Measurements from ENCODE around the gene KIF14. TPM values are rescaled to one million over a fixed set of nuclear protein-coding genes. Genes with fewer than 3 reads are reported as not detected.

Gene KIF14
- total and polyA plus RNA-seq, 11 donors, result 0.04 to 2.0 (median 0.08) TPM; not detected in 2

DNA sequence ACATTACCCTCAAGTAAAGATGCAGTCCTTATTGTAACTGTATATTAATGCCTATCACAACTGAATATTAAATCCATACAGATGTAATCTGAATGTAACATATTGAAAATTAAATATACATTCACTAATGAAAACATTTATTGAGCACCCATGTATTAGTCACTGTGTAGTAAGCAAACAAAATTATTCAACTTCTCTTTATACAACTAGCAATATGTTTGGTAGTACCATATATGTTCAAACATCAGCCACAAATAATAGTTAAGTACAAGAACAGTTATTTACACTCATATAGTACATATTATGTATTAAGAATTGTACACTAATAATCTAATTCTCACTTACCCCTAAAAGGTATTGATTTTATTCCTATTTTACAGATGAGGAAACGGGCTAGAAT lies 17.9 kb downstream of the KIF14 start:
- intact Hi-C loops (cut with DNase I), result no loop called here
- Histone ChIP-seq H3K9me3 (no peaks in the 10 kb centered on the region), H3K36me3 (no peaks in the 10 kb centered on the region), H3K4me3 (no peak overlapping the region), H3K27ac (no peak overlapping the region), H3K4me1 (no peaks in the 10 kb centered on the region), H3K27me3 (no peaks in the 10 kb centered on the region)
- ATAC-seq (no peak), DNase-seq (no peak)
- 97 to 100% (median 97%) methylated on average over 1 of the region's 1 CpG for WGBS, 4 donors
- no peak for TF ChIP-seq POLR2A (IDR thresholded peaks at IDR 0.05)
- TF ChIP-seq, protein P1, sequence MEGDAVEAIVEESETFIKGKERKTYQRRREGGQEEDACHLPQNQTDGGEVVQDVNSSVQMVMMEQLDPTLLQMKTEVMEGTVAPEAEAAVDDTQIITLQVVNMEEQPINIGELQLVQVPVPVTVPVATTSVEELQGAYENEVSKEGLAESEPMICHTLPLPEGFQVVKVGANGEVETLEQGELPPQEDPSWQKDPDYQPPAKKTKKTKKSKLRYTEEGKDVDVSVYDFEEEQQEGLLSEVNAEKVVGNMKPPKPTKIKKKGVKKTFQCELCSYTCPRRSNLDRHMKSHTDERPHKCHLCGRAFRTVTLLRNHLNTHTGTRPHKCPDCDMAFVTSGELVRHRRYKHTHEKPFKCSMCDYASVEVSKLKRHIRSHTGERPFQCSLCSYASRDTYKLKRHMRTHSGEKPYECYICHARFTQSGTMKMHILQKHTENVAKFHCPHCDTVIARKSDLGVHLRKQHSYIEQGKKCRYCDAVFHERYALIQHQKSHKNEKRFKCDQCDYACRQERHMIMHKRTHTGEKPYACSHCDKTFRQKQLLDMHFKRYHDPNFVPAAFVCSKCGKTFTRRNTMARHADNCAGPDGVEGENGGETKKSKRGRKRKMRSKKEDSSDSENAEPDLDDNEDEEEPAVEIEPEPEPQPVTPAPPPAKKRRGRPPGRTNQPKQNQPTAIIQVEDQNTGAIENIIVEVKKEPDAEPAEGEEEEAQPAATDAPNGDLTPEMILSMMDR (IDR thresholded peaks at IDR 0.05), result no peak

DNA sequence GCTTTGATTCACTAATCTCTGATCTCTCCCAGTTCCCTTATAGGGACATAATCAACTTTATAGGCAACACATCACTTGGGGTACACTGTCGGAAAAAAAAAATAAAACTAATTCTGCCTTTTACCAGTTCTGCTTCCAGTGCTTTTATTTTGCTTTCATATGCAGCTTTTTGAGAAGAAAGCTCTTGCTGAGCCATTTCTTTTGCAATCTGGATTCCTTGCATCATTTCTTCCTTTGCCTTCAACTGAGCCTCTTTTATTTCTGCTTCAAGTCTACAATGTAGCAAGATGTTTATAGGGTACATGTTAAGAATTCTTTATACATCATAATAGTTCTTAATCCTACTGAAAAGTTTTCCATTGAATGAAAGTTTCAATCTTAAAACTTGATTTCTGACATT lies 30.6 kb downstream of the KIF14 start:
- Histone ChIP-seq H3K36me3 (no peaks in the 10 kb centered on the region), H3K9me3 (no peaks in the 10 kb centered on the region), H3K27ac (peak overlapping the region in 1 of 12 donors; percentile 69), H3K4me3 (no peak overlapping the region), H3K4me1 (peaks cover 0 to 14% (median 0%) of the 10 kb centered on the region in 12 donors), H3K27me3 (no peaks in the 10 kb centered on the region)
- WGBS, 4 donors, result 79 to 93% (median 92%) methylated on average over 1 of the region's 1 CpG
- ATAC-seq, result no peak
- no peak for TF ChIP-seq POLR2A (IDR thresholded peaks at IDR 0.05)
- TF ChIP-seq, protein P1 (IDR thresholded peaks at IDR 0.05), result no peak
- intact Hi-C loops (cut with DNase I), result no loop called here
- no peak for DNase-seq

DNA sequence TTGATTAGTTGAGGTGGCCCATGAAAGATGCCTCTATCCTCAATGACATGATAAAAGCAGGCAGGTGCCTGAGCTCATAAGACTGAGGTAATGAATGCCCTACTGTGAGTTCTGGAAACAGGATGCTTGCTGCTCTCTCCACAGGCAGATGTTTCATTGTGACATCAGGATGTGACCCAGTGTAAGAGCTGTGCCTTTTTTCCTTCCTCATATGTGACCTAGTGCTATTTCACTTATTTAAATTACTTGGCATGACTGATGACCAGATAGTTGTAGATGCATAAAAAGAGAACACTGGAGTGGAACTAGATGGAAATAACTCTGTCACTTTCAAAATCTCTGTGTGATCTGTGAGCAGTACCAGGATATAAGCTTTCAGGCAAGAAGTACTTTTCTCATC lies 31.9 kb downstream of the KIF14 start:
- ATAC-seq, result peak in 1 of 4 donors; percentile 64
- intact Hi-C loops (cut with DNase I), result no loop called here
- H3K36me3 ChIP-seq, result no peaks in the 10 kb centered on the region
- no peaks in the 10 kb centered on the region for H3K9me3 ChIP-seq
- no peak for DNase-seq
- H3K27me3 ChIP-seq, result no peaks in the 10 kb centered on the region
- TF ChIP-seq, protein P1 (IDR thresholded peaks at IDR 0.05), result no peak
- TF ChIP-seq POLR2A (IDR thresholded peaks at IDR 0.05), result no peak
- H3K4me1 ChIP-seq, result peaks cover 0 to 14% (median 0%) of the 10 kb centered on the region in 12 donors
- H3K27ac ChIP-seq, result peak overlapping the region in 1 of 12 donors; percentile 69
- no peak overlapping the region for H3K4me3 ChIP-seq

DNA sequence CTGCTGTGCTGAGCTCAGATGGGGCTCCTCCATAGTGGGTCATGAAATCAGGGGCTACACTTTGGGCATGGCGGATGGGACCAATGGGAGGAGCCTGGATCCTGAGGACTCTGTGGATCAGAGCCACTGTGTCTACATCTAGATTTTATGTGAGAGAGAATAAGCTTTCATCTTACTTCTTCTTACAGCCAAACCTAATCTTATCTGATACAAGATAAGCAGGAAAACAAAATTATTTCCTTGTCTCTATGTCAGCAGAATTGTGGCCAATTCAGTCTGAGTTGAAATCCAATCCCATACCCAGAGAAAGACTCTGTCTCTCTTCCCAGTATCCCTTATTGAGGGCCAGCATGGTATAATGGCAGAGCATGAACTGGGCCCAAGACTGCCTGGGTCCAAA lies 56.2 kb downstream of the KIF14 start:
- Histone ChIP-seq H3K27ac (no peak overlapping the region), H3K27me3 (no peaks in the 10 kb centered on the region), H3K4me3 (no peak overlapping the region), H3K9me3 (no peaks in the 10 kb centered on the region), H3K4me1 (no peaks in the 10 kb centered on the region), H3K36me3 (no peaks in the 10 kb centered on the region)
- DNase-seq (no peak), ATAC-seq (no peak)
- WGBS, 4 donors, result 95 to 100% (median 96%) methylated on average over 1 of the region's 1 CpG
- intact Hi-C loops (cut with DNase I), result no loop called here
- no peak for TF ChIP-seq POLR2A (IDR thresholded peaks at IDR 0.05)
- TF ChIP-seq, protein P1 (IDR thresholded peaks at IDR 0.05), result no peak
